ENCODE data around the gene CCDC141. TPM values are rescaled to one million over a fixed set of nuclear protein-coding genes. Genes with fewer than 3 reads are reported as not detected.
"Not testable (repeated sequence)": the region's sequence is repeated elsewhere in the genome, so short reads cannot be mapped to it uniquely, and the experiment has no call there.

CCDC141 gene
- total RNA-seq, 1 donor from 2014 or later, result not detected

GRCh38 chr2:179069685-179070084 lies 19.7 kb upstream of the CCDC141 start:
- H3K4me1 Mint-ChIP-seq (ENCODE audit: low read depth), result no peaks in the 10 kb centered on the region
- no peak overlapping the region for H3K4me3 Mint-ChIP-seq (ENCODE audit: unreplicated experiment)
- peaks cover 10% of the 10 kb centered on the region for H3K9me3 Mint-ChIP-seq (ENCODE audit: low read depth)
- no peak overlapping the region for H3K27ac Mint-ChIP-seq (ENCODE audit: unreplicated experiment)
- H3K36me3 Mint-ChIP-seq (ENCODE audit: low read depth), result peaks cover 3% of the 10 kb centered on the region
- DNase-seq (ENCODE audit: low spot score), result no peak
- TF ChIP-seq CTCF (IDR thresholded peaks at IDR 0.05), result no peak
- peaks cover 14% of the 10 kb centered on the region for H3K27me3 Mint-ChIP-seq (ENCODE audit: low read depth)

GRCh38 chr2:179068991-179069643 lies 19.2 kb upstream of the CCDC141 start:
- H3K36me3 Mint-ChIP-seq (ENCODE audit: low read depth), result peaks cover 3% of the 10 kb centered on the region
- no peak for DNase-seq (ENCODE audit: low spot score)
- H3K4me3 Mint-ChIP-seq (ENCODE audit: unreplicated experiment), result no peak overlapping the region
- TF ChIP-seq CTCF (IDR thresholded peaks at IDR 0.05), result no peak
- H3K9me3 Mint-ChIP-seq (ENCODE audit: low read depth), result peaks cover 13% of the 10 kb centered on the region
- H3K4me1 Mint-ChIP-seq (ENCODE audit: low read depth), result no peaks in the 10 kb centered on the region
- peaks cover 14% of the 10 kb centered on the region for H3K27me3 Mint-ChIP-seq (ENCODE audit: low read depth)
- H3K27ac Mint-ChIP-seq (ENCODE audit: unreplicated experiment), result no peak overlapping the region

- no peak overlapping the region for H3K4me3 Mint-ChIP-seq (ENCODE audit: unreplicated experiment)
- H3K36me3 Mint-ChIP-seq (ENCODE audit: low read depth), result no peaks in the 10 kb centered on the region
- H3K4me1 Mint-ChIP-seq (ENCODE audit: low read depth), result peaks cover 19% of the 10 kb centered on the region
- no peak for DNase-seq (ENCODE audit: low spot score)
- H3K9me3 Mint-ChIP-seq (ENCODE audit: low read depth), result peaks cover 1% of the 10 kb centered on the region
- no peak overlapping the region for H3K27ac Mint-ChIP-seq (ENCODE audit: unreplicated experiment)
- TF ChIP-seq CTCF (IDR thresholded peaks at IDR 0.05), result no peak
- no peaks in the 10 kb centered on the region for H3K27me3 Mint-ChIP-seq (ENCODE audit: low read depth)
Observed at GRCh38 chr2:179059026-179059700, 9.2 kb upstream of the CCDC141 start.

- Mint-ChIP-seq H3K27me3 (ENCODE audit: low read depth) (no peaks in the 10 kb centered on the region), H3K36me3 (ENCODE audit: low read depth) (no peaks in the 10 kb centered on the region), H3K27ac (ENCODE audit: unreplicated experiment) (no peak overlapping the region), H3K9me3 (ENCODE audit: low read depth) (no peaks in the 10 kb centered on the region), H3K4me3 (ENCODE audit: unreplicated experiment) (no peak overlapping the region), H3K4me1 (ENCODE audit: low read depth) (peaks cover 19% of the 10 kb centered on the region)
- TF ChIP-seq CTCF (IDR thresholded peaks at IDR 0.05), result no peak
- no peak for DNase-seq (ENCODE audit: low spot score)
Observed at GRCh38 chr2:179057737-179058136, 7.8 kb upstream of the CCDC141 start.

- H3K4me3 Mint-ChIP-seq (ENCODE audit: unreplicated experiment); H3K27me3 Mint-ChIP-seq (ENCODE audit: low read depth); H3K9me3 Mint-ChIP-seq (ENCODE audit: low read depth); H3K27ac Mint-ChIP-seq (ENCODE audit: unreplicated experiment); DNase-seq (ENCODE audit: low spot score); H3K36me3 Mint-ChIP-seq (ENCODE audit: low read depth): not testable (repeated sequence)
- peaks cover 26% of the 10 kb centered on the region for H3K4me1 Mint-ChIP-seq (ENCODE audit: low read depth)
Observed at GRCh38 chr2:179053568-179053967, 3.6 kb upstream of the CCDC141 start.

- H3K4me3 Mint-ChIP-seq (ENCODE audit: unreplicated experiment), result no peak overlapping the region
- no peak for DNase-seq (ENCODE audit: low spot score)
- no peaks in the 10 kb centered on the region for H3K9me3 Mint-ChIP-seq (ENCODE audit: low read depth)
- no peak for TF ChIP-seq CTCF (IDR thresholded peaks at IDR 0.05)
- H3K27me3 Mint-ChIP-seq (ENCODE audit: low read depth), result peaks cover 1% of the 10 kb centered on the region
- no peak overlapping the region for H3K27ac Mint-ChIP-seq (ENCODE audit: unreplicated experiment)
- no peaks in the 10 kb centered on the region for H3K36me3 Mint-ChIP-seq (ENCODE audit: low read depth)
- peaks cover 18% of the 10 kb centered on the region for H3K4me1 Mint-ChIP-seq (ENCODE audit: low read depth)
Observed at GRCh38 chr2:179051250-179051649, 1.3 kb upstream of the CCDC141 start.

All from chondrocyte (in vitro differentiated cells).